Myocyte (in vitro differentiated cells): Measurements from ENCODE around the gene PRDM7. TPM values are rescaled to one million over a fixed set of nuclear protein-coding genes. Genes with fewer than 3 reads are reported as not detected.
"Not testable (repeated sequence)": the region's sequence is repeated elsewhere in the genome, so short reads cannot be mapped to it uniquely, and the experiment has no call there.

ENCODE experiments used
- DNase-seq: peaks from one replicate; pipeline ENCODE4 v3.0.0-alpha.2; 2012; ENCODE audit warnings: low read depth
- total RNA-seq: library from RNA; depleted of rRNA; stranded (reverse); fragments of >200 nt; gene quantifications from 2 replicates; pipeline ENCODE4 v1.2.3, GENCODE V29; 2014

PRDM7 gene
- total RNA-seq, 1 donor from 2014 or later, result not detected

- no peak for DNase-seq
Observed at GRCh38 chr16:90072442-90073105, 4.6 kb downstream of the PRDM7 start.

- DNase-seq, result no peak
Observed at GRCh38 chr16:90070440-90070839, 6.7 kb downstream of the PRDM7 start.

- DNase-seq, result no peak
Observed at GRCh38 chr16:90061437-90061836, 15.7 kb downstream of the PRDM7 start.

GRCh38 chr16:90057738-90058173 lies 19.4 kb downstream of the PRDM7 start:
- no peak for DNase-seq

- DNase-seq, result not testable (repeated sequence)
Observed at GRCh38 chr16:90056521-90056920, 20.6 kb downstream of the PRDM7 start.

- DNase-seq, result no peak
Observed at GRCh38 chr16:90055371-90055770, 21.8 kb downstream of the PRDM7 start.

- DNase-seq, result no peak
Observed at GRCh38 chr16:90054554-90054953, 22.6 kb downstream of the PRDM7 start.

- DNase-seq, result no peak
Observed at GRCh38 chr16:90053902-90054500, 23.1 kb downstream of the PRDM7 start.

- no peak for DNase-seq
Observed at GRCh38 chr16:90050969-90051368, 26.2 kb downstream of the PRDM7 start.

GRCh38 chr16:90048737-90049330 lies 28.3 kb downstream of the PRDM7 start:
- DNase-seq, result no peak

- no peak for DNase-seq
Observed at GRCh38 chr16:90048347-90048722, 28.8 kb downstream of the PRDM7 start.

- no peak for DNase-seq
Observed at GRCh38 chr16:90047714-90048346, 29.3 kb downstream of the PRDM7 start.

GRCh38 chr16:90046971-90047713 lies 30.0 kb downstream of the PRDM7 start:
- DNase-seq, result peak; percentile 62

GRCh38 chr16:90046122-90046970 lies 30.8 kb downstream of the PRDM7 start:
- no peak for DNase-seq

- no peak for DNase-seq
Observed at GRCh38 chr16:90044111-90044551, 33.0 kb downstream of the PRDM7 start.

- no peak for DNase-seq
Observed at GRCh38 chr16:90043526-90043925, 33.6 kb downstream of the PRDM7 start.

- no peak for DNase-seq
Observed at GRCh38 chr16:90042946-90043514, 34.1 kb downstream of the PRDM7 start.

GRCh38 chr16:90041896-90042473 lies 35.1 kb downstream of the PRDM7 start:
- DNase-seq, result no peak

- no peak for DNase-seq
Observed at GRCh38 chr16:90040152-90041023, 36.7 kb downstream of the PRDM7 start.
